Lower leg skin (tissue), 4 donors: Measurements from ENCODE around the gene CENPP. TPM values are rescaled to one million over a fixed set of nuclear protein-coding genes. Genes with fewer than 3 reads are reported as not detected.
A peak's percentile ranks its signal among the peaks of the same experiment; 100 is the strongest.

ENCODE experiments used
- DNase-seq, 2 donors: peaks; one replicate each; pipeline ENCODE4 v3.0.0-alpha.2; 2019; ENCODE audit warnings: low spot score in 2 of 2
- H3K4me3 ChIP-seq: fragments of 200-600 bp; sonication (generic); 2 replicates; pipeline ENCODE4 v1.5.1; 2017; ENCODE audit warnings: mild to moderate bottlenecking, low read depth; ENCODE audit not compliant: poor library complexity, severe bottlenecking
- POLR2A ChIP-seq, 2 donors: fragments of 450-650 bp; IDR thresholded peaks; one replicate each; pipeline ENCODE4 v1.6.1; 2016 to 2017; ENCODE audit warnings: antibody characterized with exemption in 2 of 2, mild to moderate bottlenecking in 1 of 2, moderate library complexity in 1 of 2
- WGBS, 2 donors: methylation state at CpG; one replicate each; pipeline ENCODE4 v1.1.5; 2018; 5-methylcytosine and 5-hydroxymethylcytosine counted together
- intact Hi-C: fragments of 100-400 bp; cut with DNase I; formaldehyde crosslinking; loops from one replicate; pipeline ENCODE4 v1.15.0; 2023; ENCODE audit warnings: low total_unique reads
- total RNA-seq, 4 donors: library from RNA; depleted of rRNA; stranded (reverse); fragments of >200 nt; gene quantifications; one replicate each; pipeline ENCODE4 v1.1.0, GENCODE V29; 2016
- TF ChIP-seq, protein P1 (sequence below), 3 donors: fragments of 450-650 bp; IDR thresholded peaks; one replicate each; pipeline ENCODE4 v1.5.1; 2016; ENCODE audit warnings: antibody characterized with exemption in 3 of 3, mild to moderate bottlenecking in 3 of 3, moderate library complexity in 2 of 3

The CENPP gene
- total RNA-seq, 4 donors from 2014 or later, result 7.8 to 28.8 (median 12.2) TPM

DNA sequence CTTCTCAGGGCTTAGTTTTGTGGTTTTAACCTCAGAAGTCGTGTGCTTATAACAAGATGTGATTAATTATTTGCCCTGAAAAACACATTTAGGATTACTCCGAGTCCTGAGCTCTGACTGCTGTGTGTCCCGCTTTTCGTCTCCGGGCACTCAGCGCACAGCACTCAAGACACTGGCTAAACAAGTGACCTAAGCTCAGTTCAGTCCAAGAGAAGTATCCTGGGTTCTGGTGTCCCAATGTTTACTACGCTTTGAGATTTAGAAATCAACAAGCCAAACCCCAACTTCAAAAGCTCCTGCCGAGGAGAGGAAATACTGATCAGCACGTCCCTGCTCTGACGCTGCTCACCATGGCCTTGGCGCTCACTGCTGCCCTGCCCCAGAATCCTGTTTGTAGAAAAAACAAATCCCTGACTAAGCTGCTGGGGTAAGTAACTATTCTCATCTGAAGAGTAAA is 290.9 kb downstream of the CENPP start:
- 68 to 70% methylated on average over 11 of the region's 11 CpGs for WGBS, 2 donors
- peak; percentile 62 to 88 for DNase-seq
- no peak overlapping the region for H3K4me3 ChIP-seq
- intact Hi-C loops, result no loop called here
- no peak for TF ChIP-seq POLR2A (IDR thresholded peaks at IDR 0.05)
- TF ChIP-seq, protein P1, sequence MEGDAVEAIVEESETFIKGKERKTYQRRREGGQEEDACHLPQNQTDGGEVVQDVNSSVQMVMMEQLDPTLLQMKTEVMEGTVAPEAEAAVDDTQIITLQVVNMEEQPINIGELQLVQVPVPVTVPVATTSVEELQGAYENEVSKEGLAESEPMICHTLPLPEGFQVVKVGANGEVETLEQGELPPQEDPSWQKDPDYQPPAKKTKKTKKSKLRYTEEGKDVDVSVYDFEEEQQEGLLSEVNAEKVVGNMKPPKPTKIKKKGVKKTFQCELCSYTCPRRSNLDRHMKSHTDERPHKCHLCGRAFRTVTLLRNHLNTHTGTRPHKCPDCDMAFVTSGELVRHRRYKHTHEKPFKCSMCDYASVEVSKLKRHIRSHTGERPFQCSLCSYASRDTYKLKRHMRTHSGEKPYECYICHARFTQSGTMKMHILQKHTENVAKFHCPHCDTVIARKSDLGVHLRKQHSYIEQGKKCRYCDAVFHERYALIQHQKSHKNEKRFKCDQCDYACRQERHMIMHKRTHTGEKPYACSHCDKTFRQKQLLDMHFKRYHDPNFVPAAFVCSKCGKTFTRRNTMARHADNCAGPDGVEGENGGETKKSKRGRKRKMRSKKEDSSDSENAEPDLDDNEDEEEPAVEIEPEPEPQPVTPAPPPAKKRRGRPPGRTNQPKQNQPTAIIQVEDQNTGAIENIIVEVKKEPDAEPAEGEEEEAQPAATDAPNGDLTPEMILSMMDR (IDR thresholded peaks at IDR 0.05), result no peak

- peak in 1 of 2 donors; percentile 86 for DNase-seq
- intact Hi-C loops, result no loop called here
- no peak overlapping the region for H3K4me3 ChIP-seq
- 92 to 93% methylated on average over 3 to 10 of the region's 11 CpGs for WGBS, 2 donors
- no peak for TF ChIP-seq POLR2A (IDR thresholded peaks at IDR 0.05)
- TF ChIP-seq, protein P1 (IDR thresholded peaks at IDR 0.05), result no peak
Measured at GRCh38 chr9:92617195-92617813, 291.6 kb downstream of the CENPP start.

DNA sequence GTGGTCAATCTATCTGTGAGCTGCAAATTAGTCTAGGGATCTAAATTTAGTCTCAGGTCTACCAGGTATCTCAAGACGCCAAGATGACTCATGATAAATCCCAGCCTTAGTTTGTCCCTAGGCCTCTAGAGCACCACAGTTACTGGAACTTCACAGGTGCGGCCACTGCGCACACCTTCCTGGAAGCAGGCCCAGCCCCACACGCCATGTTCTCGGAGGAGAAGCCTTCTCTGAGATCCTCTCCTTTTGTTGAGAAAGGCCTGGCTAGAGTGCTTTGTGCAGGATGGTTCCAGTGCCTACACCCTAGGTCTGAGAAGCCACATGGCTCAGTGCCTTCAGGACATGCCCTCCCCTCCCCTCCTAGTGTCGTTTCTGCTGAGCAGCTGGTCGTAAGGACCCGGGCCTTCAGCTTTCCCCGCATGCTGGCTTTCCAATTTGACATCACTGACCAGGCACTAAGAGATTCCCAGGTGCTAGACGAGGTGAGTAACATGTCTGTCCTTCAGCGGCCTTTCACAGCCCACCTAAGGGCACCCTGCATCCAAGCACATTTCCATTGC is 292.3 kb downstream of the CENPP start:
- no peak overlapping the region for H3K4me3 ChIP-seq
- intact Hi-C loops, result no loop called here
- WGBS, 2 donors, result 49 to 57% methylated on average over 11 of the region's 11 CpGs
- TF ChIP-seq, protein P1 (IDR thresholded peaks at IDR 0.05), result no peak
- no peak for TF ChIP-seq POLR2A (IDR thresholded peaks at IDR 0.05)
- peak in 1 of 2 donors; percentile 70 for DNase-seq

DNA sequence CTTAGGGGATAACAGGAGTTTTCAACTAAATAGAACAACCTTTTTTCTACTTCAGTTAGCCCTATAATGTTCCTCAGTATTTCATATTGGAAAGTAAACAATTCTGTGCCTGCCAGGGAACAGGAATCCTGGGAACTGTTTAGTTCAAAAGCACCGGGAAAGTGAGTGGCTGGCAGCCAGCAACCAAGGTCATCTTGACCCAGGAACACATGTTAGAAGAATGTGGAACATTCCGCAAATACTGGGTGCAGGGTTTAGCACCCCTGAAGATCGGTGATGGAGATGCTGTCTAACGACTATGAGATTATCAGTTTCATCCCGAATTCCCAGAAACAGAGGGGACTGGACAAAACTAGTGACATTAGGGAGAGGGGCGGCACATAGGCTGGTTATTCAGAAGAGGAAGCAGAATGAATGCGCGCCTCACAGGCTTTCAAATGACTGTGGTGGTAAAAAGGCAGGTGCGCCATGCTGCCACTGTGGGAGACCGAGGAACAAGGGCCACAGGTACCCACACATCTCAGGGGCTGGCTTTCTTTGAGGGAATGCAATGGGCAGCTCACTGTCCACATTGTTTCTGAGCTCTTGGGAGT is 293.0 kb downstream of the CENPP start:
- no peak for TF ChIP-seq POLR2A (IDR thresholded peaks at IDR 0.05)
- TF ChIP-seq, protein P1 (IDR thresholded peaks at IDR 0.05), result no peak
- intact Hi-C loops, result no loop called here
- H3K4me3 ChIP-seq, result no peak overlapping the region
- DNase-seq, result peak in 1 of 2 donors; percentile 66
- 76 to 81% methylated on average over 10 of the region's 10 CpGs for WGBS, 2 donors

GRCh38 chr9:92619601-92620300 is 294.0 kb downstream of the CENPP start:
- H3K4me3 ChIP-seq, result no peak overlapping the region
- WGBS, 2 donors, result 88 to 89% methylated on average over 20 to 24 of the region's 24 CpGs
- intact Hi-C loops, result no loop called here
- peak in 1 of 2 donors; percentile 82 for DNase-seq
- TF ChIP-seq, protein P1 (IDR thresholded peaks at IDR 0.05), result no peak
- TF ChIP-seq POLR2A (IDR thresholded peaks at IDR 0.05), result no peak
